ENCODE results near the gene CASP14. TPM values are rescaled to one million over a fixed set of nuclear protein-coding genes. Genes with fewer than 3 reads are reported as not detected.

The CASP14 gene
- total RNA-seq, 4 donors from 2014 or later: not detected

DNA sequence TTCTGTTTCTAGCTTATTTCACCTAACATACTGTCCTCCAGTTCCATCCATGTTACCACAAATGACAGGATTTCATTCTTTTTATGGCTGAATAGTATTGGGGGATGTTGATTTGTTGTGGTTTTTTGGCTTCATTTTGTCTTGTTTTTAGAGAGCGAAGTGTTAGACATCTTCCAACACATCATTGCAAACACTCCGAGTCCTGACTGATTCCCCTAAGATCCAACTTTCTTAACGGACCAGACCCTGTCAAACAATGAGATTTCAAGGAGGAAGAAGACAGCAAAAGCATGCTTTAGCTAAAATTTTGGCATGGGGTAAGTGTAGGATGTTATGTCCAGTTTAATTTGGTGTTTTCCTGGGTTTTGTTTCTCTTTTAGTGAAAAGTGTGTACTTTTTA, 3.8 kb upstream of the CASP14 start:
- Histone ChIP-seq H3K36me3 (no peaks in the 10 kb centered on the region), H3K9me3 (no peaks in the 10 kb centered on the region), H3K4me1 (no peaks in the 10 kb centered on the region), H3K27ac (no peak overlapping the region), H3K4me3 (no peak overlapping the region), H3K27me3 (peaks cover 2% of the 10 kb centered on the region)
- TF ChIP-seq POLR2A (IDR thresholded peaks at IDR 0.05) (no peak), POLR2AphosphoS5 (IDR thresholded peaks at IDR 0.05) (no peak)
- TF ChIP-seq, protein P1, sequence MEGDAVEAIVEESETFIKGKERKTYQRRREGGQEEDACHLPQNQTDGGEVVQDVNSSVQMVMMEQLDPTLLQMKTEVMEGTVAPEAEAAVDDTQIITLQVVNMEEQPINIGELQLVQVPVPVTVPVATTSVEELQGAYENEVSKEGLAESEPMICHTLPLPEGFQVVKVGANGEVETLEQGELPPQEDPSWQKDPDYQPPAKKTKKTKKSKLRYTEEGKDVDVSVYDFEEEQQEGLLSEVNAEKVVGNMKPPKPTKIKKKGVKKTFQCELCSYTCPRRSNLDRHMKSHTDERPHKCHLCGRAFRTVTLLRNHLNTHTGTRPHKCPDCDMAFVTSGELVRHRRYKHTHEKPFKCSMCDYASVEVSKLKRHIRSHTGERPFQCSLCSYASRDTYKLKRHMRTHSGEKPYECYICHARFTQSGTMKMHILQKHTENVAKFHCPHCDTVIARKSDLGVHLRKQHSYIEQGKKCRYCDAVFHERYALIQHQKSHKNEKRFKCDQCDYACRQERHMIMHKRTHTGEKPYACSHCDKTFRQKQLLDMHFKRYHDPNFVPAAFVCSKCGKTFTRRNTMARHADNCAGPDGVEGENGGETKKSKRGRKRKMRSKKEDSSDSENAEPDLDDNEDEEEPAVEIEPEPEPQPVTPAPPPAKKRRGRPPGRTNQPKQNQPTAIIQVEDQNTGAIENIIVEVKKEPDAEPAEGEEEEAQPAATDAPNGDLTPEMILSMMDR (IDR thresholded peaks at IDR 0.05): no peak
- 70 to 76% methylated on average over 2 of the region's 3 CpGs for whole genome bisulfite sequencing, 2 donors (ENCODE audit: low coverage in 1 of 2)
- no peak for DNase-seq
- in situ Hi-C loops (cut with MboI; ENCODE audit: low pct_ligation_motif_present in 1 of 4, low pct_unique_long_range_greater_than_20kb in 1 of 4, low sequenced_read_pairs in 3 of 4): no loop called here
- intact Hi-C loops (cut with DNase I; ENCODE audit: low total_unique reads): no loop called here

- Histone ChIP-seq H3K27ac (no peak overlapping the region), H3K36me3 (no peaks in the 10 kb centered on the region), H3K4me1 (no peaks in the 10 kb centered on the region), H3K27me3 (peaks cover 2% of the 10 kb centered on the region), H3K4me3 (no peak overlapping the region), H3K9me3 (no peaks in the 10 kb centered on the region)
- WGBS, 2 donors (ENCODE audit: low coverage in 1 of 2): 83 to 85% methylated on average over 9 to 11 of the region's 11 CpGs
- in situ Hi-C loops (cut with MboI; ENCODE audit: low pct_ligation_motif_present in 1 of 4, low pct_unique_long_range_greater_than_20kb in 1 of 4, low sequenced_read_pairs in 3 of 4) (no loop called here), intact Hi-C loops (cut with DNase I; ENCODE audit: low total_unique reads) (no loop called here)
- no peak for DNase-seq
- TF ChIP-seq POLR2A (IDR thresholded peaks at IDR 0.05) (no peak), POLR2AphosphoS5 (IDR thresholded peaks at IDR 0.05) (no peak), EP300 (IDR thresholded peaks at IDR 0.05; ENCODE audit: low read depth) (no peak)
- TF ChIP-seq, protein P1 (IDR thresholded peaks at IDR 0.05): no peak
Measured at GRCh38 chr19:15047680-15048079, 1.6 kb upstream of the CASP14 start.

GRCh38 chr19:15048128-15048527, 1.2 kb upstream of the CASP14 start:
- in situ Hi-C loops (cut with MboI; ENCODE audit: low pct_ligation_motif_present in 1 of 4, low pct_unique_long_range_greater_than_20kb in 1 of 4, low sequenced_read_pairs in 3 of 4) (no loop called here), intact Hi-C loops (cut with DNase I; ENCODE audit: low total_unique reads) (no loop called here)
- Histone ChIP-seq H3K27me3 (peaks cover 2% of the 10 kb centered on the region), H3K27ac (no peak overlapping the region), H3K4me3 (no peak overlapping the region), H3K9me3 (no peaks in the 10 kb centered on the region), H3K4me1 (no peaks in the 10 kb centered on the region), H3K36me3 (no peaks in the 10 kb centered on the region)
- DNase-seq: no peak
- WGBS, 2 donors (ENCODE audit: low coverage in 1 of 2): 53 to 74% methylated on average over 3 to 5 of the region's 5 CpGs
- TF ChIP-seq, protein P1 (IDR thresholded peaks at IDR 0.05): no peak
- no peak for TF ChIP-seq POLR2AphosphoS5 (IDR thresholded peaks at IDR 0.05)
- TF ChIP-seq EP300 (IDR thresholded peaks at IDR 0.05; ENCODE audit: low read depth): no peak
- TF ChIP-seq POLR2A (IDR thresholded peaks at IDR 0.05): no peak

GRCh38 chr19:15050639-15051038, 1.4 kb downstream of the CASP14 start:
- H3K4me1 ChIP-seq: no peaks in the 10 kb centered on the region
- no peaks in the 10 kb centered on the region for H3K36me3 ChIP-seq
- H3K4me3 ChIP-seq: no peak overlapping the region
- H3K27me3 ChIP-seq: peaks cover 2% of the 10 kb centered on the region
- no peak overlapping the region for H3K27ac ChIP-seq
- WGBS, 2 donors (ENCODE audit: low coverage in 1 of 2): 91 to 100% methylated on average over 1 to 2 of the region's 2 CpGs
- TF ChIP-seq POLR2AphosphoS5 (IDR thresholded peaks at IDR 0.05) (no peak), EP300 (IDR thresholded peaks at IDR 0.05; ENCODE audit: low read depth) (no peak), POLR2A (IDR thresholded peaks at IDR 0.05) (no peak)
- TF ChIP-seq, protein P1 (IDR thresholded peaks at IDR 0.05): no peak
- DNase-seq: no peak
- H3K9me3 ChIP-seq: no peaks in the 10 kb centered on the region
- in situ Hi-C loops (cut with MboI; ENCODE audit: low pct_ligation_motif_present in 1 of 4, low pct_unique_long_range_greater_than_20kb in 1 of 4, low sequenced_read_pairs in 3 of 4): no loop called here
- intact Hi-C loops (cut with DNase I; ENCODE audit: low total_unique reads): no loop called here
